GM19099 (cell line): ENCODE results near the gene TMEM101.

Source experiments
- POLR2A ChIP-seq: IDR thresholded peaks from 3 replicates; pipeline ENCODE4 v1.6.1; 2011; ENCODE audit warnings: low read depth; ENCODE audit not compliant: insufficient read length; ENCODE audit errors: extremely low read depth

The TMEM101 gene

DNA sequence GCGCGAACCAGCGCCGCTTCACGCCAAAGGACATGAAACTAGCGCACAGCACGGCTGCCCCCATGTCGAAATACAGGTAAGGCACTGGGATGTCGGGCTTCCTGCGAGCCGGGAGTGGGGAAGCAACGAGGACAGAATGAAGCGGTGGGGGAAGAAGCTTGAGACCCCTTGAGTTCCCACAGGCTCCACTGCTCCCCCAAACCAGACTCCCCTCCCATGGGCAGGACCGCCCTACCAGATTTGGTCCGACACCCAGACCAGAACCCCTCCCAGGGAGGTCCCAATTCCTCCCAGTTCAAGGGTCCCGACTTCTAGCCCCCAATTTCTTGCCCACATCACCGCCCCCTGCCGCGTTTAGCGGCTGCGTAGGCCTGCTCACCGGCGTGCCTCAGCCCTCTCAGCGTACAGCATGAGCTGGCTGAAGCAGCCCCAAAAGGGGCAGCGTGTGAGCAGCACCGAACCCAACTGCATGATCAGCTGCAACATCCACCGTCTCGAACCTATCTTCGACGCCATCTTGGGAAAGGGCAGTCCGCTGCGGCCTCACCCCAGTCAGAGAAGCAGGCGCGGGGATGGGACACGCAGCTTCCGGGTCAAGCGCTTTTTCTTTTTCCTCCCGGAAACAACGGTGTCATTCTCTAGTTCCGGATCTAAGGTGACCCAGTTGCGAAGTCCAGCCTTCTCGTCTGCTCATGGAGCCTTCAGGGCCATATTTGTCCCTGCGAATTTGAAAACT, at the start of gene TMEM101:
Gene TMEM101 (minus strand): TSS at position 527 of the 736 bp plus-strand sequence. CDS start 11 bp downstream, at position 516.
- TF ChIP-seq POLR2A, result peak; percentile 80

GRCh38 chr17:44063704-44064639, 49.2 kb upstream of the TMEM101 start:
- no peak for TF ChIP-seq POLR2A

DNA sequence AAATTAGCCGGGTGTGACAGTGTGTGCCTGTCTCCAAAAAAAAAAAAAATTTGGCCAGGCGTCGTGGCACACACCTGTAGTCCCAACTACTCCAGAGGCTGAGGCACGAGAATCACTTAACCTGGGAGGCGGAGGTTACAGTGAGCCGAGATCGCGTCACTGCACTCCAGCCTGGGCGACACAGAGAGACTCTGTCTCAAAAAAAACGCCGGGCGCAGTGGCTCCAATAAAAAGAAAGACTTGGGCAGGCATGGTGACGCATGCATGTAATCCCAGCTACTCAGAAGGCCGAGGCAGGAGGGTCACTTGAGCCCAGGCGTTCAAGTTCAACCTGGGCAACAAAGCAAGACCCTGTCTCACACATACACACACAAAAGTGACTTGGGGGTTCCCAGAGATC, 48.1 kb upstream of the TMEM101 start:
- TF ChIP-seq POLR2A, result no peak

- no peak for TF ChIP-seq POLR2A
Observed at GRCh38 chr17:44061446-44061845, 46.7 kb upstream of the TMEM101 start.

- no peak for TF ChIP-seq POLR2A
Observed at GRCh38 chr17:44059101-44059892, 44.5 kb upstream of the TMEM101 start.

DNA sequence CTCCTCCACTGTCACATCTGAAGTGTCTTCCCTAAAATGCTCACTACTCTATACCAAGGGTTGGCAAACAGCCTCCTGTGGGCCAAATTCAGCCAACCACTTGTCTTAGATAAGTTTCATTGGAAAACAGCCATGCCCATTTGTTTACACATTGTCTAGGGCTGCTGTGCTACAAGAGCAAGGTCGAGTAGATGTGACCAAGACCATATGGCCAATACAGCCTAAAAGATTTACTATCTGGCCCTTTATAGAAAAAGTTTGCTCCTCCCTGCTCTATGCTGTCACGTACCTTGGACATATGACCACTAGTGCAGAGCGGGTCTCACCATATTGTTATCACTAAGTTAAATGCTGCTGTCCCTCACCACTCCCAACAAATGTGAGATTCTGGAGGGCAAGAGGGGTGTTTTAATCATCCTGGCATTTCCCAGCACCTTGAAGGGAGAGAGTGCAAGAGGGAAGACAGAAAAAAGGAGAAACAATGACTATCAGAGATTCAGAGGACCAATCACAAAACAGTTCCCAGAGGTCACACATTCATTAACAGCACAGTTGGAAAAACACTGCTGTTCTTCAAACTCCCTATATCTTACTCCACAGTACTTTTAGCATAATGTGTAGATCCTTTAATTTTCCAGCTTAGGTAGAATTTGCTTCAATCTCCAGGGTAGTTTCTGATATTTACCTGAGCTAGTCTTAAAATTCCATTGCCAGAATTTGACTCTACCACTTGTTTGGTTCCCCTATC, 38.5 kb upstream of the TMEM101 start:
- TF ChIP-seq POLR2A, result no peak

DNA sequence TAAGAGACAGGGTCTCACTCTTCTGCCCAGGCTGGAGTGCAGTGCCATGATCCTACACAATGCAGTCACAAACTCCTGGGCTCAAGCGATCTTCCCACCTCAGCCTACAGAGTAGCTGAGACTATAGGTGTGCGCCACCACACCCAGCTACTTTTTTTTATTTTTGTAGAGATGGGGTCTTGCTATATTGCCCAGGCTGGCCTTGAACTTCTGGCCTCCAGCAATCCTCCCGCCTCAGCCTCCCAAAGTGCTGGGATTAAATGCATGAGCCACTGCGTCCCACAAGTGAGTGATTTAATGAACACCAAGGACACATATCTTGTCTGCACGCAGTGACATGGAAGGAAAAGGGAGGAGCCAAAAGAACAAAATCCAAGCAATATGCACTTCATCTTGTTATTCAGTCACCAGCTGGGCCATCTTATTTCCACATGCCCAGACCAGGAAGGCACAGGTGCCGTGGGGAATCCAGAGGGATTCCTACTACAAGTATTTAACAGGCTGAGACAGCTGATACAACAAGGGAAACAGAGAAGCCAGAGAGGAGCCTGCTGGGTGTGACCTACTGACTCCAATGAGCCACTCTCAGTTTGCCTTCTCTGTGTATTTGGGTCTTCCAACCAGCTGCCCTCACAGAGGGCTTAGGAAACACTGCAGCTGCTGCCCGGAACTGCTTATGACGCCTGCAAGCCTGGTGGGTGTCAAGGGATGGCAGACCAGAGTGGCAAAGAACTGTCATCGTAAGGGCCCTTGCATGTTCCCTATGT, 34.7 kb upstream of the TMEM101 start:
- TF ChIP-seq POLR2A, result no peak

- no peak for TF ChIP-seq POLR2A
Observed at GRCh38 chr17:44045486-44045885, 30.7 kb upstream of the TMEM101 start.

DNA sequence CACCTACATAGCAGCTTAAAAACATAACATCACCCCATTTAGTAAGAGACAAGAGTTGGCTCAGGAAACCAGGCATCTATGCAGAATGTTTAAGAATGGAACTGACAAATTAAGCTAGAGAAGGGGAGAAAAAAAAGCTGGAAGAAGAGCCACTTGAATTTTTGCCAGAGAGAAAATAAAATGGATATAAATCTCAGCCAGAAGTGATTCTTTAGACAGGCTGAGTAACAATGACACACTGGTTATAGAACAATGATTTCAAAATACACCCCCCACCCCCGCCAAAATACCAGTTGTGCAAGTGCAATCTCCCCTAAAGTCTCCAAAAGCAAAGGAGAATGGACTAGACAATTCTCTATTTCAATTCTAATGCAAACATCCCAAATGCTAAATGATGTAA, 29.3 kb upstream of the TMEM101 start:
- no peak for TF ChIP-seq POLR2A

DNA sequence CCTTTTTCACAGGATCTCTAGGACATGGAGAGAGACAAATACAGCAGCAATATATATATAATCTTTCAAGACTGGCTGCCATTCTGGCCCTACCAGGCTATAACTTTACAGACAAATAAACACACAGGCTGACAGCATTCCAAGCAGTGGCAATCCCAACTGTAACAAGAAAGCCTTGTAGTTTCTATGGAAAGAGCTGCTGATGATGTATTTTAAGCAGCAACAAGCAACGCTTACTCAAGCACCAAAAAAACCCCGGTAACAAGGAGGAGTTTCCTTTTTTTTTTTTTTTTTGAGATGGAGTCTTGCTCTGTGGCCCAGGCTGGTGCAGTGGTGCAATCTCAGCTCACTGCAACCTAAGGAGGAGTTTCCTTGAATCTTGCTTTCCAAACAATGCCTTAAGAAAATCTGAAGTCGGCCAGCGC, 28.5 kb upstream of the TMEM101 start:
- TF ChIP-seq POLR2A, result no peak

DNA sequence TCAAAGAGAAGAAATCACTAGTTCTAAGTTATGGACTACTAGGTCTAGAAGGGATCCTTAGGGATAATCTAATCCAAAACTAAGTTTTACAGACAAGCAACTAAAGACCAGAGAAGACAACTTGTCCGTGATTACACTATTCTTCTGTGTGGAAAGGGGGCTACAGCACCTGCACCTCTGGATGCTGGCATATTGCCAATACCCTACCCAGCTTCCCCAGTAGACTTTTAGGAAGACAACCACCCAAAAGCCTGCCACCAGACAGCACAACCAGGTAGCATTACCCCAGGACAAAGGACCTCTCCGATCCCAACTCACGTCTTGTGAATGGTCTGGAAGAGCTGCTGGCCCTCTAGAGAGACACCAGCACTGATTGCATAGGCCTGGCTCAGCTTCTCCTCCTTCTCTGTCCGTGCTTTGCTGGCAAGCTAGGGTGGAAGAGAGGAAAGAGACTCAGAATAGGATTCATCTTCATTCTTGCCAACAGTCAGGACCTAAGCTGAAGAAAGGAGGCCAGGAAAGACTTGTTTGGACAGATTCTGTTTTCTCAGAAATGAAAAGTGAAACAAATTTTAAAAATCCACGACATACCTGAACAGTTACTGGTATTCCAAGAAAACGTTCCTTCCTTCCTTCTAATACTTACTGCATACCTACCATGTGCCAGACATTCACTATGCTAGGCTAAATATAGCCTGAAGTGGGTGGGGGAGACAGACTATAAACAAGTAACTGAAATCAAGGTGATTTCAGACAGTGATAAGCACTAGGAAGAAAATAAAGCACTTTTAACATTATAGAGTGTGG, 25.3 kb upstream of the TMEM101 start:
- TF ChIP-seq POLR2A, result no peak

GRCh38 chr17:44038604-44039011, 23.8 kb upstream of the TMEM101 start:
- no peak for TF ChIP-seq POLR2A

- TF ChIP-seq POLR2A, result no peak
Observed at GRCh38 chr17:44037471-44037870, 22.7 kb upstream of the TMEM101 start.

DNA sequence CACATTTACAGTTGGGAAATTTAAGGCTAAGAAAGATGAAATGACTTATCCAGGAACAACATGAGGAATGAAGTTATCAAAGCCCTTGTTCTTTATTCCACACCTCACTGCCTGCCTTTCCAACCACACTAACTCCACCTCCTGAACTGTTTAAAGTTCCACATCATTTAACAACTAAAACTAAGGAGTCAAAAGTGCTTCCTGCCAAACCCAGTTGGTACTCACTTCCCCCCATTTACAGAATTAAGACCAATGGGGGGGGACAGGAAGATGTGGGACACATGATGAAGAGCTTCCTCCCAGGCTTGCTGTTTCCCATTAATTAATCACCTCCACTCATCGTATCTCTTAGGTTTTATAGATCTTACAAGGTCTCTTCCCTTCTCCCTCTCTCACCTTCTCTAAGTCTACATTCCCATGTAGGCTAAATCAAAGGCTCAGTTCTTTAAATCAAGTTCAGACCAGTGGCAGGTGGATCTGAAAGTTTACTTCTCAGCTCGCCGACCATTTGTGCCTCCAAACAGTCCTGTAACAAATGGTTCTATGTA, 19.2 kb upstream of the TMEM101 start:
- no peak for TF ChIP-seq POLR2A
